CD14-positive monocyte (primary cell): Measurements from ENCODE around the gene FBXL17. TPM values are rescaled to one million over a fixed set of nuclear protein-coding genes. Genes with fewer than 3 reads are reported as not detected.

Source experiments
- DNase-seq, 3 donors: peaks; one replicate each; pipeline ENCODE4 v3.0.0-alpha.2; 2011 to 2022
- H2AFZ ChIP-seq: 2 replicates; pipeline ENCODE4 v1.6.0; 2012; ENCODE audit warnings: mild to moderate bottlenecking, low read depth, low read length, inconsistent platforms; ENCODE audit not compliant: insufficient read depth, poor library complexity, severe bottlenecking
- H3K27ac ChIP-seq, 2 donors: 1 replicate in 1 of 2; 2 replicates in 1 of 2; pipeline ENCODE4 v1.5.1; 2012 to 2013; ENCODE audit warnings: low read length in 2 of 2, control low read depth in 1 of 2, inconsistent platforms in 1 of 2, low read depth in 1 of 2, mild to moderate bottlenecking in 1 of 2
- H3K27me3 ChIP-seq, 2 donors: one replicate each; pipeline versions ENCODE4 v1.6.0 to v1.6.1; 2011 to 2013; ENCODE audit warnings: low read length in 2 of 2; ENCODE audit not compliant: control insufficient read depth in 2 of 2, insufficient read depth in 2 of 2
- H3K36me3 ChIP-seq, 2 donors: replicated peaks in 1 of 2; 1 replicate in 1 of 2; 2 replicates in 1 of 2; pipeline versions ENCODE4 v1.5.1 to v1.6.1; 2012 to 2013; ENCODE audit warnings: low read length in 2 of 2, control low read depth in 1 of 2, inconsistent platforms in 1 of 2, mild to moderate bottlenecking in 1 of 2; ENCODE audit not compliant: insufficient read depth in 2 of 2, control insufficient read depth in 1 of 2
- H3K4me1 ChIP-seq, 2 donors: 1 replicate in 1 of 2; 2 replicates in 1 of 2; pipeline versions ENCODE4 v1.5.1 to v1.6.1; 2012 to 2013; ENCODE audit warnings: low read length in 2 of 2, control low read depth in 1 of 2, inconsistent platforms in 1 of 2, mild to moderate bottlenecking in 1 of 2, moderate library complexity in 1 of 2; ENCODE audit not compliant: insufficient read depth in 2 of 2, control insufficient read depth in 1 of 2
- H3K4me2 ChIP-seq: replicated peaks from 2 replicates; pipeline ENCODE3; 2012; ENCODE audit warnings: low read length, moderate library complexity, mild to moderate bottlenecking; ENCODE audit not compliant: poor library complexity, severe bottlenecking; ENCODE audit errors: extremely low read depth
- H3K4me3 ChIP-seq, 3 experiments: fragments of 200-600 bp in 1 of 3; sonication (generic) in 1 of 3; replicated peaks in 1 of 3; 1 replicate in 2 of 3; 2 replicates in 1 of 3; pipeline ENCODE4 v1.5.1; 2011 to 2013; ENCODE audit warnings: low read length in 3 of 3, mild to moderate bottlenecking in 3 of 3, control low read depth in 2 of 3, low read depth in 2 of 3, inconsistent platforms in 1 of 3, moderate library complexity in 1 of 3
- H3K79me2 ChIP-seq: 2 replicates; pipeline ENCODE4 v1.6.0; 2012; ENCODE audit warnings: mild to moderate bottlenecking, control low read depth, inconsistent platforms, low read length, moderate library complexity; ENCODE audit not compliant: insufficient read depth
- H3K9ac ChIP-seq: 2 replicates; pipeline ENCODE4 v1.6.0; 2017; ENCODE audit warnings: low read length, mild to moderate bottlenecking; ENCODE audit not compliant: insufficient read depth, poor library complexity, severe bottlenecking
- H3K9me3 ChIP-seq, 2 donors: replicated peaks in 1 of 2; 1 replicate in 1 of 2; 2 replicates in 1 of 2; pipeline versions ENCODE4 v1.5.1 to v1.6.1; 2012 to 2013; ENCODE audit warnings: low read length in 2 of 2, control low read depth in 1 of 2; ENCODE audit not compliant: control insufficient read depth in 1 of 2, insufficient read depth in 1 of 2
- H4K20me1 ChIP-seq: 2 replicates; pipeline ENCODE4 v1.6.0; 2012; ENCODE audit warnings: mild to moderate bottlenecking, low read length, control low read depth, moderate library complexity; ENCODE audit not compliant: insufficient read depth
- H3K27ac Mint-ChIP-seq, 7 donors: one replicate each; pipeline ENCODE4 v1.8.0; 2020; ENCODE audit warnings: mild to moderate bottlenecking in 7 of 7, mixed read lengths in 7 of 7, moderate library complexity in 6 of 7, inconsistent platforms in 2 of 7
- H3K27me3 Mint-ChIP-seq, 3 donors: one replicate each; pipeline ENCODE4 v1.8.0; 2021 to 2022; ENCODE audit warnings: low read depth in 3 of 3, mild to moderate bottlenecking in 3 of 3, mixed read lengths in 3 of 3, moderate library complexity in 3 of 3, inconsistent platforms in 1 of 3
- H3K36me3 Mint-ChIP-seq, 2 donors: one replicate each; pipeline ENCODE4 v1.8.0; 2020; ENCODE audit warnings: mixed read lengths in 2 of 2, inconsistent platforms in 1 of 2, mild to moderate bottlenecking in 1 of 2
- H3K4me1 Mint-ChIP-seq: one replicate; pipeline ENCODE4 v1.8.0; 2020; ENCODE audit warnings: mild to moderate bottlenecking, mixed read lengths
- H3K4me3 Mint-ChIP-seq, 2 donors: one replicate each; pipeline ENCODE4 v1.8.0; 2020; ENCODE audit warnings: mild to moderate bottlenecking in 2 of 2, mixed read lengths in 2 of 2, moderate library complexity in 1 of 2
- H3K9me3 Mint-ChIP-seq, 7 donors: one replicate each; pipeline ENCODE4 v1.8.0; 2020 to 2022; ENCODE audit warnings: mixed read lengths in 7 of 7, mild to moderate bottlenecking in 6 of 7, moderate library complexity in 6 of 7, inconsistent platforms in 2 of 7
- WGBS: methylation state at CpG from one replicate; pipeline ENCODE4 v1.1.5; 2013; ENCODE audit warnings: missing lambda C conversion rate; ENCODE audit not compliant: insufficient coverage; 5-methylcytosine and 5-hydroxymethylcytosine counted together
- intact Hi-C, 2 donors: fragments of 100-400 bp; cut with micrococcal nuclease; formaldehyde crosslinking; loops; one replicate each; pipeline versions ENCODE4 v1.15.0 to v1.15.1; 2023
- polyA plus RNA-seq, 3 donors: library from polyadenylated mRNA; depleted of rRNA in 1 of 3; unstranded in 2 of 3; stranded (reverse) in 1 of 3; fragments of 300-500 nt in 2 of 3; fragments of >200 nt in 1 of 3; fragmentation: Illumina TruSeq in 2 of 3; gene quantifications; 1 replicate in 2 of 3; 2 replicates in 1 of 3; pipeline ENCODE4 v1.2.3, GENCODE V29; 2012 to 2021
- TF ChIP-seq, protein P1 (sequence below): fragments of 200-600 bp; IDR thresholded peaks from one replicate; pipeline ENCODE4 v1.8.0; 2022; ENCODE audit warnings: antibody characterized with exemption, mild to moderate bottlenecking

The FBXL17 gene
- polyA plus RNA-seq, 3 donors = 1.5 to 6.6 (median 2.0) TPM

DNA sequence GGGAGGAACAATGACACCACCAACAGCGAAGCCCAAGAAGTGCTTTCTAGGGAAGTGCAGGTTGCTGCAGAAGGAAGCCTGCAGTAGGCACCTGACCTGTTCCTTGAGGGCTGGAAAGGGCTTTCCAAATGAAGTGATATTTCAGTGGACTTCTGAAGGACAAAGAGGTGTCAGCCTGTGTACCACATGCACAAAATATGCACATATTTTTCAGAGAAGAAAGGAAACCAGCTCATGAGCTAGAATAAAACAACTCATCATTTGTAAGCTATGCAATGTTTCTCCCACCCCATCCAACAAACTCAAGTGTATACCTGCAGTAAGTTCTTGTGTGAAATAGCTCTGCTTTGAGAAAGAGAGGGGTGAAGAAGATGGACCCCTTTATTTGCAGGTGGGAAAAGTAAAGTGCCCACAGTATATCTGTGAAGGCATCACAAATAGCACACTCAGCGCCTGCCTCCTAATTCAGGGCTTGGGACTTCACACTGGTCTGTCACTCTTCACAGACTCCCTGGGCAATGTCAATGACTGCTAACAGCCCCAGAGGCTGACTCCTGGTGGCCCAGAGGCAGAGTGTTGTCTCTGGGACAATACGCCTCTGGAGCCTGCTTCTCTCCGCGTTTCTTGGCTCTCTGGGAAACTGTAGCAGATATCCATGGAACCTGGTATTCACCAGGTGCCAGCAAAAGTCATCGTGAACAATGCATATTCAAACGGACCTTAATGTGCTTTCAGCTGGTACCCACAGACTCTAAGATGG, 513.1 kb downstream of the FBXL17 start:
- WGBS = 97% methylated on average over 6 of the region's 7 CpGs
- no peak for DNase-seq
- Mint-ChIP-seq H3K27ac (peak overlapping the region in 1 of 7 donors; percentile 1), H3K27me3 (peaks cover 0 to 2% (median 0%) of the 10 kb centered on the region in 3 donors), H3K4me1 (no peaks in the 10 kb centered on the region), H3K4me3 (no peak overlapping the region), H3K9me3 (no peaks in the 10 kb centered on the region), H3K36me3 (peaks cover 4 to 6% of the 10 kb centered on the region in 2 donors)
- Histone ChIP-seq H3K9ac (no peak overlapping the region), H3K4me3 (no peak overlapping the region), H3K9me3 (no peaks in the 10 kb centered on the region), H3K4me2 (no peak overlapping the region), H4K20me1 (no peaks in the 10 kb centered on the region), H3K36me3 (no peaks in the 10 kb centered on the region), H3K79me2 (no peaks in the 10 kb centered on the region), H3K27me3 (no peaks in the 10 kb centered on the region), H2AFZ (no peak overlapping the region), H3K4me1 (no peaks in the 10 kb centered on the region), H3K27ac (no peak overlapping the region)
- intact Hi-C loops = no loop called here
- TF ChIP-seq, protein P1, sequence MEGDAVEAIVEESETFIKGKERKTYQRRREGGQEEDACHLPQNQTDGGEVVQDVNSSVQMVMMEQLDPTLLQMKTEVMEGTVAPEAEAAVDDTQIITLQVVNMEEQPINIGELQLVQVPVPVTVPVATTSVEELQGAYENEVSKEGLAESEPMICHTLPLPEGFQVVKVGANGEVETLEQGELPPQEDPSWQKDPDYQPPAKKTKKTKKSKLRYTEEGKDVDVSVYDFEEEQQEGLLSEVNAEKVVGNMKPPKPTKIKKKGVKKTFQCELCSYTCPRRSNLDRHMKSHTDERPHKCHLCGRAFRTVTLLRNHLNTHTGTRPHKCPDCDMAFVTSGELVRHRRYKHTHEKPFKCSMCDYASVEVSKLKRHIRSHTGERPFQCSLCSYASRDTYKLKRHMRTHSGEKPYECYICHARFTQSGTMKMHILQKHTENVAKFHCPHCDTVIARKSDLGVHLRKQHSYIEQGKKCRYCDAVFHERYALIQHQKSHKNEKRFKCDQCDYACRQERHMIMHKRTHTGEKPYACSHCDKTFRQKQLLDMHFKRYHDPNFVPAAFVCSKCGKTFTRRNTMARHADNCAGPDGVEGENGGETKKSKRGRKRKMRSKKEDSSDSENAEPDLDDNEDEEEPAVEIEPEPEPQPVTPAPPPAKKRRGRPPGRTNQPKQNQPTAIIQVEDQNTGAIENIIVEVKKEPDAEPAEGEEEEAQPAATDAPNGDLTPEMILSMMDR = no peak

DNA sequence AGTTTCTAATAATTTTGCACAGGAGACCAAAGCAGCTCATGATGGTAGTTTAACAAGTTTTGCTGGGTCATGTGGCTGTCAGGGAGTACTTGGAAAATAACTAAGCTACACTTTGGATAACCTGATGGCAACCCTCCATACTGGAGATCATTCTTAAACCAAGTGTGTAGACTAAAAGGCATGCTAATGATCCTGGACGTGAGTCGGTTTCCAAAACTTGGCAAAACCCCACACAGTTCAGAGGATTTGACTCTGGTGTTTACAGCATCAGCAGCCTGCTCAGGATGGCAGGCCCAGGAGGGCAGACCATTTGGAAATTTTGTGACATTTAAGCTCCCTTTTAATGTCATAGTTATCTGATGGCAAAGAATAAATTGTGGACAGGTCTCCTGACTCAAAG, 514.6 kb downstream of the FBXL17 start:
- TF ChIP-seq, protein P1 = no peak
- no peak for DNase-seq
- Histone ChIP-seq H3K4me2 (no peak overlapping the region), H4K20me1 (no peaks in the 10 kb centered on the region), H3K4me1 (no peaks in the 10 kb centered on the region), H2AFZ (no peak overlapping the region), H3K27me3 (no peaks in the 10 kb centered on the region), H3K36me3 (no peaks in the 10 kb centered on the region), H3K4me3 (no peak overlapping the region), H3K9me3 (no peaks in the 10 kb centered on the region), H3K9ac (no peak overlapping the region), H3K27ac (no peak overlapping the region), H3K79me2 (no peaks in the 10 kb centered on the region)
- Mint-ChIP-seq H3K4me1 (no peaks in the 10 kb centered on the region), H3K27ac (no peak overlapping the region), H3K4me3 (no peak overlapping the region), H3K9me3 (no peaks in the 10 kb centered on the region), H3K36me3 (peaks cover 2 to 6% of the 10 kb centered on the region in 2 donors), H3K27me3 (no peaks in the 10 kb centered on the region)
- WGBS = 100% methylated on average over 2 of the region's 2 CpGs
- intact Hi-C loops = no loop called here
